Activated CD4-positive, alpha-beta T cell treated with anti-CD3 and anti-CD28 coated beads for 36 hours (primary cell): ENCODE measurements around the gene SIK3. TPM values are rescaled to one million over a fixed set of nuclear protein-coding genes. Genes with fewer than 3 reads are reported as not detected.

Experiments
- ATAC-seq: fragments of 200-7000 bp; cut with Tn5 transposase; one replicate; pipeline ENCODE4 v1.10.0; 2021; ENCODE audit warnings: mild to moderate bottlenecking, moderate library complexity
- CTCF ChIA-PET: fragments of 350-600 bp; sonication (Branson Sonifier 250); formaldehyde crosslinking; loops from one replicate; lab custom pipeline; 2021; ENCODE audit warnings: antibody characterized with exemption; lab: Charles Lee
- POLR2A ChIA-PET: fragments of 350-600 bp; sonication (Branson Sonifier 250); formaldehyde crosslinking; loops from one replicate; lab custom pipeline; 2021; ENCODE audit warnings: antibody characterized with exemption, inconsistent platforms; lab: Charles Lee
- DNase-seq: peaks from one replicate; pipeline ENCODE4 v3.0.0-alpha.2; 2020
- H3K27ac Mint-ChIP-seq: one replicate; pipeline ENCODE4 v1.8.0; 2021; ENCODE audit warnings: mixed read lengths
- H3K27me3 Mint-ChIP-seq: one replicate; pipeline ENCODE4 v1.8.0; 2021; ENCODE audit warnings: mixed read lengths
- H3K36me3 Mint-ChIP-seq: one replicate; pipeline ENCODE4 v1.8.0; 2021; ENCODE audit warnings: low read depth, mixed read lengths
- H3K4me1 Mint-ChIP-seq: one replicate; pipeline ENCODE4 v1.8.0; 2021; ENCODE audit warnings: mixed read lengths
- H3K4me3 Mint-ChIP-seq: one replicate; pipeline ENCODE4 v1.8.0; 2021; ENCODE audit warnings: mild to moderate bottlenecking, moderate library complexity, mixed read lengths
- H3K9me3 Mint-ChIP-seq: one replicate; pipeline ENCODE4 v1.8.0; 2021; ENCODE audit warnings: low read depth, mixed read lengths
- intact Hi-C, 2 experiments: fragments of 100-400 bp; cut with DNase I in 1 of 2; cut with micrococcal nuclease in 1 of 2; formaldehyde crosslinking; loops; one replicate each; pipeline versions ENCODE4 v1.14.2 to v1.15.1; 2022 to 2024; cut with DNase I, micrococcal nuclease
- total RNA-seq, 2 experiments: library from RNA; stranded (reverse); gene quantifications; one replicate each; pipeline ENCODE4 v1.2.3, GENCODE V29; 2021

SIK3 gene
- total RNA-seq, 2 experiments from 2014 or later, result 23.6 to 25.3 TPM

GRCh38 chr11:116888024-116888423 lies 210.2 kb downstream of the SIK3 start:
- intact Hi-C loops, result no loop called here
- Mint-ChIP-seq H3K4me1 (peaks cover 19% of the 10 kb centered on the region), H3K27me3 (no peaks in the 10 kb centered on the region), H3K9me3 (no peaks in the 10 kb centered on the region), H3K36me3 (peaks cover 13% of the 10 kb centered on the region), H3K27ac (no peak overlapping the region), H3K4me3 (no peak overlapping the region)
- POLR2A ChIA-PET, result no interaction called here
- DNase-seq, result no peak
- ATAC-seq, result no peak
- CTCF ChIA-PET, result interaction anchor here (0.5 to 3.5 kb wide), 9 partner anchors 8 to 339 kb away, joined by 3 to 22 read pairs (median 3); no protein-coding TSS in a partner anchor

DNA sequence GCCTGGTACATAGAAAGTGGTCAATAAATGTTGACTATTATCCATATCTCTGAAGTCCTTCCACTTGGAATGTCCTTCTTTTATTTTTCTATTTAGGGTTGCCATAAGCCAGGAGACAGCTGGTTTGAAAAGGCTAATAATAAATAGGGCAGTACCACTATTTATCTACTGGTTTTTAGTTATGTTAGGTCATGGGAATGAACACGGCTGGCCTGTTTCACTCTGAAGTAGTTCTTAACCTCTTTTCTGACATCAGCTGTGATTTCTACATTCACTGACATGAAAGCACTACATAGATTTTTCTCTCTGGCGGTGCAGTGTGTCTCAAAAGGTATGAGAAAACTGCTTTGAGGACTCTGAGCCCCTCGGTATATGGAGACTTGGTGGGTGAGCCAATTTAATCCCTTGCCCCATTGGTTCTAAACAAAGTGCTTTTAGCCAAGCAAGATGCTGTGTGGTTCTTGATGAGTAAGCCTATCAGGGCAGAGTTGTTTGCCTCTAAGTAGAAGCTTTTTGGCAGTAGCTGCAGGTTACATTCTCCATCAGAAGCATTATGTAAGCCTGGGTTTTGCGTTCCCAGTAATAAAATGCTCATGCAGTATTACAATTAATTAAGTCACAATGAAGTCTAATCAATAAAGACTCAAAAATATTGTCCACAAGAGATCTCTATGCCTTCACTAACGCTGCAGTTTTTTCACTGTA lies 212.1 kb downstream of the SIK3 start:
- no peak overlapping the region for H3K27ac Mint-ChIP-seq
- DNase-seq (no peak), ATAC-seq (no peak)
- H3K9me3 Mint-ChIP-seq, result no peaks in the 10 kb centered on the region
- peaks cover 6% of the 10 kb centered on the region for H3K36me3 Mint-ChIP-seq
- peaks cover 25% of the 10 kb centered on the region for H3K4me1 Mint-ChIP-seq
- no peak overlapping the region for H3K4me3 Mint-ChIP-seq
- CTCF ChIA-PET, result interaction anchor here (0.6 to 1.1 kb wide), 2 partner anchors 225 to 260 kb away, joined by 3 read pairs; no protein-coding TSS in a partner anchor
- intact Hi-C loops, result no loop called here
- no peaks in the 10 kb centered on the region for H3K27me3 Mint-ChIP-seq
- POLR2A ChIA-PET, result no interaction called here

DNA sequence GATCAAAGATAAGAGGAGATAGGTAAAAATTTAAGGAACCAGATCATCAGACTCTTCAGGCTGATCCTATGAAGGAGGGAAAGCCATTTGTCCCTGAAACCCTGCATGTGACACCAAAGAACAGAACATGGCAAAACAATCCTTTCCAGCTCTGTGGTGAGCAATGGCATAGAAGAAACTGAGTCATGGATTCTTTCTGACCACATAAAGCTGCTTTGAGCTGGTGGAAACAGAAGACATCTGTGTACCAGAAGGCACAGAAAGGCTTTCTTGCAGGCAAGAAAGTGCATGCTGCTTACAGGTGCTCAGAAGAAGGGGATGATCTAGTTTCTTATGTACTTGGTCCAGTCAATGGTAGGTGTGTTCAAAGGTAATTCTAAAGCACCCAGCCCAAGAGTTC lies 215.8 kb downstream of the SIK3 start:
- H3K36me3 Mint-ChIP-seq, result peaks cover 4% of the 10 kb centered on the region
- intact Hi-C loops, result loop anchor here (1.0 to 5.0 kb wide), 4 partner anchors 30 to 216 kb away; partner anchors contain the start of gene SIK3 (in 1 of the 2)
- DNase-seq (peak; percentile 30), ATAC-seq (peak; percentile 92)
- ChIA-PET POLR2A (interaction anchor here (1.5 kb wide), 1 partner anchor 29 kb away, joined by 3 read pairs; no protein-coding TSS in a partner anchor), CTCF (interaction anchor here (0.8 to 3.8 kb wide), 6 partner anchors 9 to 223 kb away, joined by 3 to 43 read pairs (median 4); no protein-coding TSS in a partner anchor)
- no peaks in the 10 kb centered on the region for H3K27me3 Mint-ChIP-seq
- H3K4me1 Mint-ChIP-seq, result peaks cover 22% of the 10 kb centered on the region
- no peak overlapping the region for H3K4me3 Mint-ChIP-seq
- H3K27ac Mint-ChIP-seq, result no peak overlapping the region
- H3K9me3 Mint-ChIP-seq, result no peaks in the 10 kb centered on the region

GRCh38 chr11:116881143-116881542 lies 217.1 kb downstream of the SIK3 start:
- ChIA-PET POLR2A (no interaction called here), CTCF (interaction anchor here (0.7 to 3.8 kb wide), 17 partner anchors 8 to 346 kb away, joined by 3 to 43 read pairs (median 5); partner anchors contain the start of gene APOA5)
- intact Hi-C loops, result loop anchor here in 1 of 2 experiments (5.0 kb wide), 1 partner anchor 141 kb away; no protein-coding TSS in a partner anchor
- Mint-ChIP-seq H3K27ac (no peak overlapping the region), H3K4me3 (no peak overlapping the region), H3K4me1 (peaks cover 22% of the 10 kb centered on the region), H3K27me3 (no peaks in the 10 kb centered on the region), H3K9me3 (no peaks in the 10 kb centered on the region), H3K36me3 (peaks cover 2% of the 10 kb centered on the region)
- ATAC-seq, result no peak
- DNase-seq, result no peak

GRCh38 chr11:116879800-116880625 lies 218.2 kb downstream of the SIK3 start:
- H3K27ac Mint-ChIP-seq, result no peak overlapping the region
- POLR2A ChIA-PET, result interaction anchor here (0.6 kb wide), 1 partner anchor 131 kb away, joined by 4 read pairs; no protein-coding TSS in a partner anchor

GRCh38 chr11:116876656-116877055 lies 221.6 kb downstream of the SIK3 start:
- ATAC-seq (no peak), DNase-seq (no peak)
- H3K27ac Mint-ChIP-seq, result no peak overlapping the region
- peaks cover 13% of the 10 kb centered on the region for H3K4me1 Mint-ChIP-seq
- no peaks in the 10 kb centered on the region for H3K9me3 Mint-ChIP-seq
- no peak overlapping the region for H3K4me3 Mint-ChIP-seq
- no peaks in the 10 kb centered on the region for H3K27me3 Mint-ChIP-seq
- ChIA-PET CTCF (interaction anchor here (1.2 kb wide), 1 partner anchor 15 kb away, joined by 3 read pairs; no protein-coding TSS in a partner anchor), POLR2A (no interaction called here)
- intact Hi-C loops, result no loop called here
- H3K36me3 Mint-ChIP-seq, result peaks cover 14% of the 10 kb centered on the region

More at GRCh38 chr11:116879800-116880625, 218.2 kb downstream of the SIK3 start:
- intact Hi-C loops, result loop anchor here (1.0 to 5.0 kb wide), 3 partner anchors 142 to 346 kb away; no protein-coding TSS in a partner anchor
- ATAC-seq (peak; percentile 65), DNase-seq (no peak)
- no peaks in the 10 kb centered on the region for H3K27me3 Mint-ChIP-seq
- H3K36me3 Mint-ChIP-seq, result peaks cover 5% of the 10 kb centered on the region
- H3K4me1 Mint-ChIP-seq, result peaks cover 22% of the 10 kb centered on the region
- CTCF ChIA-PET, result interaction anchor here (0.6 to 3.8 kb wide), 25 partner anchors 9 to 766 kb away, joined by 3 to 43 read pairs (median 4); partner anchors contain the start of genes APOA5 and SIK3
- H3K9me3 Mint-ChIP-seq, result no peaks in the 10 kb centered on the region
- H3K4me3 Mint-ChIP-seq, result no peak overlapping the region

DNA sequence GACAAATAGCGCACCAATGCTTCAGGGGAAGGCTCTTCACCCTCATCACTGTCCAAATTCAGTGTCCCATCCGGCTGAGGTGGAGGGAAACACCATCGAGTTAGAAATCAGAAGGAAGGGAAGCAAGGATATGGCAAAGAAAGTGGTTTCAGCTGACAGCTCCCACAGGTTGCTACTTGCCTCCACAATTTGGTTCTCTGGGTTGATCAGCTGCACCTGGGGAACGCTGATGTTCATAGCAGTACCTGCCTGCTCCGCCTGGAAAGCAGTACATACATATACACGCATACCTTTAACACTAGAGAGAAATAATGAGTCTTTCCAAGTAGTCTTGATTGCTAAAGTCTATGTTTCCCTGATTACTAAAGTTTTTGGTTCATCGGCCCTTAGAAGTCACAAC lies 223.0 kb downstream of the SIK3 start:
- intact Hi-C loops, result no loop called here

GRCh38 chr11:116874251-116874650 lies 224.0 kb downstream of the SIK3 start:
- H3K9me3 Mint-ChIP-seq, result no peaks in the 10 kb centered on the region
- H3K27me3 Mint-ChIP-seq, result no peaks in the 10 kb centered on the region
- H3K27ac Mint-ChIP-seq, result peak overlapping the region; percentile 20
- ChIA-PET POLR2A (no interaction called here), CTCF (interaction anchor here (0.7 to 2.3 kb wide), 2 partner anchors 8 to 231 kb away, joined by 3 to 10 read pairs; no protein-coding TSS in a partner anchor)
- DNase-seq, result no peak
- peaks cover 27% of the 10 kb centered on the region for H3K36me3 Mint-ChIP-seq
- peaks cover 6% of the 10 kb centered on the region for H3K4me1 Mint-ChIP-seq
- ATAC-seq, result no peak
- intact Hi-C loops, result no loop called here
- no peak overlapping the region for H3K4me3 Mint-ChIP-seq

More for the DNA sequence above, 223.0 kb downstream of the SIK3 start:
- ChIA-PET POLR2A (no interaction called here), CTCF (interaction anchor here (2.3 kb wide), 1 partner anchor 230 kb away, joined by 10 read pairs; no protein-coding TSS in a partner anchor)
- peaks cover 5% of the 10 kb centered on the region for H3K4me1 Mint-ChIP-seq
- H3K4me3 Mint-ChIP-seq, result no peak overlapping the region
- no peaks in the 10 kb centered on the region for H3K27me3 Mint-ChIP-seq
- no peak overlapping the region for H3K27ac Mint-ChIP-seq
- H3K36me3 Mint-ChIP-seq, result peaks cover 22% of the 10 kb centered on the region
- DNase-seq (no peak), ATAC-seq (no peak)
- H3K9me3 Mint-ChIP-seq, result no peaks in the 10 kb centered on the region

GRCh38 chr11:116873381-116873780 lies 224.8 kb downstream of the SIK3 start:
- ChIA-PET CTCF (interaction anchor here (0.5 to 2.3 kb wide), 3 partner anchors 9 to 232 kb away, joined by 3 to 10 read pairs (median 3); no protein-coding TSS in a partner anchor), POLR2A (no interaction called here)
- H3K4me3 Mint-ChIP-seq, result no peak overlapping the region
- H3K4me1 Mint-ChIP-seq, result peaks cover 6% of the 10 kb centered on the region
- no peak overlapping the region for H3K27ac Mint-ChIP-seq
- ATAC-seq (no peak), DNase-seq (no peak)
- H3K36me3 Mint-ChIP-seq, result peaks cover 27% of the 10 kb centered on the region
- intact Hi-C loops, result no loop called here
- no peaks in the 10 kb centered on the region for H3K27me3 Mint-ChIP-seq
- H3K9me3 Mint-ChIP-seq, result no peaks in the 10 kb centered on the region

DNA sequence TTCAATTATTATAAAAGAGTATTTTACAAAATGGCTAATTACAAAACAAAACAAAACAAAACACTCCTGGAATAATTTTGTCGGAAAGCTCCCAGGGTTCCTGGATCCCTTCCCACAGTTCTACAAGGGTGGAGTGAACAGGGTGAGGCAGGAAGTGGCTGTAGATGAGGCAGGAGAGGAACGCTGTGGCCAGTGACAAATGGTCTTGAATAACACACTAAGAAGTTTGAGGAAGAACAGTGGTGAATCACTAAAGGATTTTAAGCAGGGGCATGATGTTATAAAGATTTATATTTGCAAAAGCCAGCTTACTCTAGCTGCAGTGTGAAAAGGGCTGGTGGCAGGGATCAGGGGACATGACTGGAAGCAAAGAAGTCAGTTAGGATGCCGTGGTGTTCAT lies 227.0 kb downstream of the SIK3 start:
- ChIA-PET CTCF (interaction anchor here (0.7 kb wide), 1 partner anchor 9 kb away, joined by 3 read pairs; no protein-coding TSS in a partner anchor), POLR2A (no interaction called here)
- intact Hi-C loops, result no loop called here
- DNase-seq (no peak), ATAC-seq (no peak)
- peaks cover 36% of the 10 kb centered on the region for H3K36me3 Mint-ChIP-seq
- H3K9me3 Mint-ChIP-seq, result no peaks in the 10 kb centered on the region
- no peaks in the 10 kb centered on the region for H3K27me3 Mint-ChIP-seq
- H3K27ac Mint-ChIP-seq, result no peak overlapping the region
- H3K4me1 Mint-ChIP-seq, result peaks cover 6% of the 10 kb centered on the region
- H3K4me3 Mint-ChIP-seq, result no peak overlapping the region

DNA sequence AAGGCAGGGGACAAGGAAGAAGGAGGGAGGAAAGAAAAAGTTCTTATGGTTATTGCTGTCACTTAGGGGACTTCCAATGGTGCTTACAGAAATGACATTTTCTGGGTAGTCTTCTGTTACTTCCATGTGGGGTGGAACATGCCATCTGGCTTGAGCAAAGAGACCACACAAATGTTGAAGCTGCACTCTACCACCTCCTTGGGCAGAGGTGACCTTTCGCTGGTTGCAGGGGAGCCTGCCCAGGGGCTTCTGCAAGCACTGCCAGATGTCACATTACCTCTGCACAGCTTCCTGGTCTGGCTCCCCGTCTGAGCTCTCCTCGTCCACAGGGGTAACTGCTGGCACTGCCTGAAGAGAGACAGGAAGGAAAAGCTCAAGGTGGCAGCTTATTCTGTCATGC lies 228.2 kb downstream of the SIK3 start:
- POLR2A ChIA-PET, result no interaction called here

More for the DNA sequence above, 228.2 kb downstream of the SIK3 start:
- peaks cover 35% of the 10 kb centered on the region for H3K36me3 Mint-ChIP-seq
- CTCF ChIA-PET, result interaction anchor here (1.0 to 1.3 kb wide), 2 partner anchors 9 to 236 kb away, joined by 3 to 7 read pairs; no protein-coding TSS in a partner anchor
- DNase-seq (no peak), ATAC-seq (no peak)
- H3K4me1 Mint-ChIP-seq, result peaks cover 6% of the 10 kb centered on the region
- no peaks in the 10 kb centered on the region for H3K27me3 Mint-ChIP-seq
- H3K4me3 Mint-ChIP-seq, result no peak overlapping the region
- intact Hi-C loops, result no loop called here
- peak overlapping the region; percentile 55 for H3K27ac Mint-ChIP-seq
- H3K9me3 Mint-ChIP-seq, result no peaks in the 10 kb centered on the region
